ENCODE data around the gene FYTTD1.

- TF ChIP-seq CTCF (IDR thresholded peaks at IDR 0.05 in 2 of 3, conservative IDR thresholded peaks at IDR 0.05 in 1 of 3; ENCODE audit: borderline replicate concordance in 1 of 3, insufficient read depth in 1 of 3, low read depth in 2 of 3, low read length in 2 of 3) (no peak), POLR2A (IDR thresholded peaks at IDR 0.05; ENCODE audit: borderline replicate concordance, extremely low read depth, insufficient read depth, insufficient read length) (no peak), YY1 (IDR thresholded peaks at IDR 0.05; ENCODE audit: extremely low read depth, insufficient replicate concordance, low read depth, low read length) (no peak), ZBTB33 (IDR thresholded peaks at IDR 0.05; ENCODE audit: extremely low read depth, insufficient replicate concordance, low read length) (no peak), EZH2 (IDR thresholded peaks at IDR 0.05) (no peak), POLR2AphosphoS5 (IDR thresholded peaks at IDR 0.05; ENCODE audit: low read depth, low read length) (no peak), RAD21 (IDR thresholded peaks at IDR 0.05; ENCODE audit: low read depth) (no peak)
These were observed 25.6 kb downstream of the FYTTD1 start for GRCh38 chr3:197775317-197775716.

All from HCT116 (cell line).